NCI-H460 (cell line): Measurements from ENCODE around the gene SH2D4B. TPM values are rescaled to one million over a fixed set of nuclear protein-coding genes. Genes with fewer than 3 reads are reported as not detected.

ENCODE experiments used
- DNase-seq: peaks from one replicate; pipeline ENCODE4 v3.0.0-alpha.2; 2016; ENCODE audit warnings: low read depth; ENCODE audit errors: extremely low read depth
- total RNA-seq: library from RNA; depleted of rRNA; stranded (reverse); fragments of >200 nt; shearing (Covaris generic); gene quantifications from 2 replicates; pipeline ENCODE4 v1.2.3, GENCODE V29; 2014; rRNA removed

The SH2D4B gene
- total RNA-seq, 1 experiment from 2014 or later: 0.02 TPM

DNA sequence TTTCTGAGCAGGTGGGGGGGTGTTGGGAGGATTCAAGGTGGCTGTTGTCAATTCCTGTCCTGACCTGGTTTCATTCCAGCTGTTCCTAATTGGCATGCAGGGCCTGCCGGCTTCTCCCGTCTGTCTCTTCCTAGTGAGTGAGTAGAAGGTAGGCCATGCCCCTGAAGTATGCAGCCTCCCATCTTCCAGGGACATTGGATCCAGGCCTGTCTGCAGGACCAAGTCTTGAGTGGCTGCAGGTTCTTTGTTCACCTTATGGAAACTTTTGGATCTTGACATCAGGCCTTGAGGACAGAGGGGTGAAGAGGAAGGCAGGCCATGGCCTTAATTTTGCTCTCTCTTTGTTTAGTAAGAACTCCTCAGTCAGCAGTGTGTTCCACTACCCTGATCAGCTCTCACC is 131.8 kb downstream of the SH2D4B start:
- no peak for DNase-seq

DNA sequence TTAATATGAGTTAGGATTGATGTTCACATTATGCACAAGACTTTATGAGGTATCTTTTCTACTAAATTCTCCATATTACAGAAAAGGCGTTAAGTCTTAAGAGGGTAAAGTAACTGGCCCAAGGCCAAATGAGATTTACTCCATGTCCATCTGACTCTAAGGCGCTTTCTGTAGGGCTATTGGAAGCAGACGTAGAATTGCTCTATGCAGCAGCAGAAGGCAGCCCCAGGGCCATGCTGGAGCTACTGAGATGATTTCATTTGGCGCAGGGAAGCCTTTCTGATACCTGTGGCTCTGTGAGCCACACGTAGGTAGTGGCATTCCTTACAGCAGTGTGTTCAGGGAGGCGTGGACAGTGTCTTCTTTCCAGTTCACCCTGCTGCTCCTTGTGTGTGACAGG is 133.1 kb downstream of the SH2D4B start:
- no peak for DNase-seq

DNA sequence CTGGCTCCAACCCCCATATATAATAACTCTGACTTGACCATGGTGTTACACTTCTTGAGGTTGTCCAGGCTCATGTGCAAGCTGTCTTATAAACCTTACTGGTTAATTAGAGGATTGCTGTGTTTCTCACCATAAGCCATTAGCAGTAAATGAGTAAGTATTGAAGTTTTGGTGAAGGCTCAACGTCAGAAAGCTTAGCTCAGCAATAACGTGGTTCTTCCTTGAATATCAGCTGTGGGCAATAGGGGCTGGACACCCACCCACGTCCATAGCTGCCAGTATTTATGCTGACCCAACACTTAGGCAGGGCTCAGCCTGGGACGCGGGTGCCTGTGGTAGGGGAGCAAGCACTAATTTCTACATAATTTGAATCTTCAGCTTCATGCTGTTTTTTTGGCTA is 134.1 kb downstream of the SH2D4B start:
- no peak for DNase-seq

DNA sequence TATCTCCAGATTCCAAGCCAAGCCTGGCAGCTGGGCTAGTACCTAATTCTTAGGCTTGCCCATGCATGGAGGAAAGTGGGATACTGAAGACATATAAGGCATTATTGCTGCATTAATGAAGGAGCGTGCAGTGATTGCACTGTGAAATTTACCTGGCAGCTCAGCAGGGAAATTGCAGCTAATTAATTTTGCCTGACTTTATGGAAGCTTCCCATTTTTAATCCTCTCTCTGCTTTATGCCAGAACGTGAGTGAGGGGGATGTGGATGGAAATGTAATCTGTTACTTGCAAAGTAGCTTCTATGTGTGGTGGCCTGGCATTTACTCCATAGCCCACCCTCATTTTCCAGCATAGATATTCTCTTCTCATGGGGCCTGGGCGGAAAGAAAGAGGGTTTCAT is 134.9 kb downstream of the SH2D4B start:
- DNase-seq: no peak

DNA sequence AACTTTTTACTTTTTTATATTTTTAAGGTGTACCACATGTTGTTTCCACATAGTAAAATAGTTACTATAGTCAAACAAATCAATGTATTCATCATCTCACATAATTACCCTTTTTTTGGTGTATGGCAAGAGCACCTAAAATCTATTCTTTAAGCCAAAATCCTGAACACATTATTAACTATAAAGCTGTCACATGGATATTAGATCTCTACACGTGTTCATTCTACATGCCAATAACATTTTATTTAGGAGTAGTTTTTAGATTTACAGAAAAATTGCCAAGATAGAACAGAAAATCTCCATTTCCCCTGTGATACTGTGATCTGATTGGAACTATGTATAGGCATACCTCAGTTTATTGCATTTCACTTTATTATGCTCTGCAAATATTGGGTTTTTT is 137.1 kb downstream of the SH2D4B start:
- no peak for DNase-seq

DNA sequence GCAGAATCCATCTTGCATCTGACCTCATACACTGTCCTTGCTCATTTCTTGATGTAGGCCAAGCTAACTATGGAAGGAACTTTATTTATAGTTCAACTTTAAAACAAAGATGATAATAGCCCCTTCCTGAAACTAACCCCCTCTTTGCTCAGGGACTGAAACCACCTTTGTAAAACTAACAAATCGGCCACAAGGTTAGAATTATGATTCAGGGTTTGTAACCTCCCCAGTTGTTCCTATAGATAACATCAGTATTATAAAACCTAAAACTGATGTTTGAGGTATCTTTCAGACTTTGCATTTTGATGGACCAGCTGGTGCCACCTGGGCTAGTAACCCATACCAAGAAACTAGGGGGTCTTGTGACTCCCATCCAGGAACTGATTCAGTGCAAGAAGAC is 143.4 kb downstream of the SH2D4B start:
- DNase-seq: no peak

DNA sequence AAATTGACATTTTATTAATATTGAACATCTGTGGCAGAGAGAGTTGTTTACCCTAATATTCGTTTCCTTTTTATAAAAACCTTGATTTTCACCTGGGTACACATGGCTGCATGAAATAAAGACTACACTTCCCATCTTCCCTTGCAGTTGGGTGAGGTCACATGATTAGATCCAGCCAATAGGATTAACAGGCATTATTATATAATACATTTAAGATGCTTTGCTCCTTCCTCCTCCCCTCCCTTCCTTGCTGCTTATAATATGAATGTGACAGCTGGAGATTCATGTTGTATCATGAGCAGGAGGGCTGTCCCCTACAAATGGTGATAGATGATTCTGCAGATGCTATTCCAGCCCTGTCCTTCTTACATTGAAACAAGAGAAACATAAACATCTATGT is 146.6 kb downstream of the SH2D4B start:
- DNase-seq: no peak

DNA sequence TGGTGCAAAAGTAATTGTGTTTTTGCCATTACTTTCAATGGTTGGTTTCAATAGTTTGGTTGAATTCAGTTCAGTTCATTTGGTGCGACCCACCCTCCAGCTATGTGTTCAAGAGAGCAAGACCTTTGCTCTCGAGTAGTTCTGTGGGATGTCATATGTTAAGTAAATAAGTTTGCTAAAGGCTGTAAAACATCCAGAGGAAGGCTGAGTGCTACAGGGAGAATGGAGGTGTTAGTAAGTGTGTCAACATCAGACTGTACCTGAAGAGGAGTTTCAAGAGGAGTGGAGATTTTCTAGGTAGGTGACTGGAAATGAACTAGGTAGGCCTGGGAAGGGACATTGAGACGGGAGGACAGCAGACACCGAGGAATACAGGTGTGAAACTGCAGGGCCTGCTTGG is 147.7 kb downstream of the SH2D4B start:
- no peak for DNase-seq

DNA sequence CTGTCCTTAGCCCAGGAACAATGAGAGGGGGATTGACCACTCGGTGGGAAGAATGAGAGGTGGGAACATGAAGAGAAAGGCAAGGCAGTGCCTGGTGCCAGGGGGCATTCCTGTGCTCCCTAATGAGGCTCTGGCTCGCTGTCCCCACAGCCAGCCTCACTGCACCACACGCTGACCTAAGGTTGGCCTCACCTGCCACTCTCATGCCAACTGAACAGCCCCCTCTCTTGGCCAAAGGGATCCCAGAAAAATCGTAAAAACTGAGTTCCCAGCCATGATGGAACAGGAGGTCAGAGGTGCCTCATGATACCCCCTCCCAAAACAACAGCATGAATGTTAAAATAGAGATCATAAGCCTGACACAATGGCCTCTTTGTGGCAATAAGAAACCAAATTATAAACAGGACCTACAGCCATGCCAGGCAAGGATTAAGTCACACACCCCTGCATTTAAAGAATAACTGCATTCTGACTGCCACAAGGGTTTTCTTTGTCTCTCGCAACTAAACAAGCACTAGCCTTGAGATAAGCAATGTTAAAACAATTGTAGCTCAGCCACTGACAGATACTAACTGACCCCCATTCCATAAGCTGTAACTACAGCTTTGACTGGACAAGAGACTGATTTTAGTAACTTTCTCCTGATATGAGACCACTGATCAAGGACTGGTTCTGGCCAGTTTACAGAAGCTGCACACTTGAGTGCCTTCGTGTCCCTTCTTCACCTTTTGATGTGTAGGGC is 149.2 kb downstream of the SH2D4B start:
- no peak for DNase-seq

DNA sequence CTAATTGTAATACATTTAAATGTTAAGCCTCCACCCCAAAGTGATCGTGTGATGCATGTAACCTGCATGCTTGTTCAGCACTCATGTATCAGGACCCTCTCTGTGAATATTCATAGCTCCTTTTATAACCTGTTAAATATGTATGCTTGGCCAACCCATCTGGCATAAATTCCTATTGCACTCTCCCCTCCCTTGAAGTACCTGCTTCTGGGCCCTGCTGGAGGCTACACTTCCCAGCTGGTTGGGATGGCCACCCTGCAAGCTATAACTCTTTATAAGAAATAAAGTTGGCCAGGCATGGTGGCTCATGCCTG is 149.7 kb downstream of the SH2D4B start:
- no peak for DNase-seq

DNA sequence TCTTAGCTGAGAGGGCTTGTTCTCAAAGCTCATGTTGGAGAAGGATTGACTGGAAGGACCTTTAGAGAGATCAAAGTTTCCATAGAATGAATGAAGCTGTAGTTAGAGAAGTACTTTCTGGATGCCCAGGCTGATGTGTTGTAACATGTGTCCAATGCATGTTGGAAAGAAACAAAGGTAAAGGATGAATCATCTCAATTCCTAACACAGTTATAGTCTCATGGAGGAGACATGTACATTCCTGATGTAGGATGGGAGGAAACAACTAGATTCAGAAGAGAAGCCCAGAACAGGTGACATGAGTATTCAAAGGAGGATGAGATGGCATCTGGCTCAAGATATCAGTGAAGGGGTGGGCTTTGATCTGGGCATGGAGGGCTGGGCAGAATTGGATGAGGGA is 152.7 kb downstream of the SH2D4B start:
- no peak for DNase-seq

DNA sequence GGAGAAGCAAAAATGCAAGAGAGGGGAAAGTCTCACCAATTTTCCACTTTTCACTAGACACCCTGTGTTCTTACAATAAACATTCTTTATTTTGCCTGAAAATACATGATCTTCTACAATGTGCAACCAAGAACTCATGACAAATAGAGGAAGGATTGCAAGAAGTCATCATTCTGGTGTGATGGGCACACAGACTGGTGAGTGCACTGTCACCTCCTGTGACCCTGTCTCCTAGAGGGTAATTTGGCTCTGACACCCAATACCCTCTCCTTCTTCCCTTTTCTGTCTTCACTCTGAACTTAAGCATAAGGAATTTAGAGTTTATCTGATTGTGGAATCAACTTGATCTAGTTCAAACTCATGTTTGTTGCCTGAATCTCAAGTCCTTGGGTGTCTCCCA is 153.7 kb downstream of the SH2D4B start:
- no peak for DNase-seq

DNA sequence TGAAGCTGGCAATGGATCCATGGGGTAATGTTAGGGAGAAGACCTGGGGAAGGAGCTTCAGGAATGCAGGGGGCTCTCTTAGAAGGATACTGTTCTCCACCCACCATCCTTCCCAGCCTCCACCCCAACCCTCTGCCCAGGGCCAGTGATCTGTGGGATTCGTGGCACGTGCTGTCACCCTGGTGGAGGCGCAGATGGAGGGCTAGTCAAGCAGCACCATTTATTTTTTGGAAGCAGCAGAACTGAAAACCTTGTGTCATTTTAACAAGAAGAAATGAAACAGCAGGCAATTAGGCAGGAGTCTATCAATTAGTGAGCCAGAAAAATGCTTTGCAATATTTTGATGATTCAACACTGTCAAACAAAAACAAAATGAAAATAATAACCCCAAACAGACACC is 155.9 kb downstream of the SH2D4B start:
- DNase-seq: no peak

DNA sequence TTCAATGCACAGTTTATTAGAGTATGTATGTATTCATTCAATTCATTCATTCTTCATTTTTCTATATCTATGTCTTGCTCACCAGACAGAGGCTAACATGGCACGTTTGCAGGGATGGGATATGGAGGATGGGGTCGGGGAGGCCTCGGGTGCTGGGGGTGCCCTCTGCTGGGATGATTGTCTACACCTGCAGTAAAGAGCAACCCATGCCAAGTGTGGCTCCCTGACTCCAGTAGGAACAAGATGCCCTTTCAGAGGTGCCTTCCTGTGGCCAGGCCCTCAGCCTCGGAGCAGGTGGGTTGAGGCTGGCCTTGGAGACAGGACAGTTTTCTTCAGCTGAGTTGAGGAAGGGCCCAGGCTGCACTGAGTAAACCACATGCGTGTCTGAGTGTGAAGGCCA is 157.2 kb downstream of the SH2D4B start:
- DNase-seq: no peak

Other genes with a start within 250 kb of the SH2D4B start
- 0.02 and 0.61 TPM in 2 replicates for gene MAT1A, start 248.2 kb upstream of the SH2D4B start, total RNA-seq
- not detected in 2 replicates for gene DYDC1, start 181.1 kb upstream of the SH2D4B start, total RNA-seq
- not detected in 2 replicates for gene DYDC2, start 181.1 kb upstream of the SH2D4B start, total RNA-seq
- gene PRXL2A, start 129.4 kb upstream of the SH2D4B start, total RNA-seq: 22.6 and 26.9 TPM in 2 replicates
- 14.2 and 17.3 TPM in 2 replicates for gene TSPAN14, start 83.6 kb upstream of the SH2D4B start, total RNA-seq